HUES6 (cell line): ENCODE data around the gene UBB.

Source experiments
- H3K27ac ChIP-seq: 2 replicates; pipeline ENCODE4 v1.7.0; 2013; ENCODE audit warnings: low read depth, mild to moderate bottlenecking, low read length, inconsistent platforms
- H3K27me3 ChIP-seq: 2 replicates; pipeline ENCODE4 v1.6.1; 2013; ENCODE audit warnings: low read length; ENCODE audit not compliant: control insufficient read depth, insufficient read depth
- H3K36me3 ChIP-seq: 2 replicates; pipeline ENCODE4 v1.6.1; 2013; ENCODE audit warnings: low read length; ENCODE audit not compliant: control insufficient read depth, insufficient read depth
- H3K4me1 ChIP-seq: 2 replicates; pipeline ENCODE4 v1.6.1; 2013; ENCODE audit warnings: low read length; ENCODE audit not compliant: control insufficient read depth, insufficient read depth
- H3K4me3 ChIP-seq: 2 replicates; pipeline ENCODE4 v1.5.1; 2013; ENCODE audit warnings: low read depth, low read length
- H3K9ac ChIP-seq: one replicate; pipeline ENCODE4 v1.6.1; 2013; ENCODE audit warnings: mild to moderate bottlenecking, low read length
- H3K9me3 ChIP-seq: 2 replicates; pipeline ENCODE4 v1.6.1; 2013; ENCODE audit warnings: low read depth, low read length; ENCODE audit not compliant: control insufficient read depth, insufficient read depth

UBB gene

DNA sequence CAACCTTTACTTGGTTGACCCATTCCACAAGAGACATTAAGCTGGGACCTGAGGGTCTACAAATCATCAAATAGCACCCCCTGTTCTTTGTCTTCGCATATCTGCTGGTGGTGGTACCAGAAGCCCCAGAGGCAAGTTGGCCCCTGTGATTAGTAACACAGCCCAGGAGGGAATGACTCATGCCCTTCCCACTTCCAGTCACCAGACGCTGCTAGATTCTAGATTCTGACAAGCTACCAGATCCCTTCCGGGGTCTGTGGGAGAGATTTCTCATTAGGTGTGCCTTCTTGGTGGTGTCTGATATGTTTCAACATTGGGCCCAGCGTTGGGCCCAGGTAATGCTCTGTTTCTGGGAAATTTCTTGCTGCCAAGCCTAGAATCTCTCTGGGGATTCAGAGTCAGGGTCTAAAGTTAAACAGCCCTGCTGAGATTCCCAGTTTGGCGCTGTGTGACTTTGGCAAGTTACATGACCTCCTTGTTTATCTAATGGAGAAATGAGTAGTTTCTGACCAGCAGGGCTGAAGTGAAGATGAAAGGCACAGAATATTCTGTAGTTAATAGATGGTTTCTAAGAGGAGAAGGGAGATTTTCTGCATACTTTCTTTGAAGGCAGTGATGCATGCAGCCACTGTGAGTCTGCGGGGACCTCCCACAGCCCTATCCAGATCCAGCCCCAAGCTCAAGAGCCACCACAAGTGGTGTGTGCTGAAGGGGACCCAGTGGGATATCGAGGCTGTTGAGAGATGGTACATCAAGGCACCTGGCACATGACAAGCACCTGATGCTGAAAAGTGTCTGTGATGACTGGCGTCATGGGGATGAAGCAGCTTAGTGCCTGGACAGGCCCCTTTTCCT, 38.4 kb downstream of the UBB start:
- peaks cover 37% of the 10 kb centered on the region for H3K4me1 ChIP-seq
- H3K9ac ChIP-seq: peak overlapping the region; percentile 23
- H3K36me3 ChIP-seq: no peaks in the 10 kb centered on the region
- H3K9me3 ChIP-seq: no peaks in the 10 kb centered on the region
- peak overlapping the region; percentile 16; the same call in 1 of the 2 replicates for H3K27ac ChIP-seq
- H3K27me3 ChIP-seq: no peaks in the 10 kb centered on the region
- no peak overlapping the region for H3K4me3 ChIP-seq

DNA sequence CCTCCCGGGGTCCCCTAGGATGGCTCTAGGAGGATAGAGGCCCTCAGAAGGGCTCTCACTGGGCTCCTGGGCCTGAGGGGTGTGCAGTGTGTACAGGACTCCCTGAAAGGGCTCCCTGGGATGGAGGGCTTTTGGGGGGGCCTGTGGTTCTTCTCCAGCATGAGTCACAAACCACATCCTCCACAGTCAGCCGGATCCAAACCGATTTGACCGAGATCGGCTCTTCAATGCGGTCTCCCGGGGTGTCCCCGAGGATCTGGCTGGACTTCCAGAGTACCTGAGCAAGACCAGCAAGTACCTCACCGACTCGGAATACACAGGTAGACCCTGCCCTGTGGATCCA, 39.0 kb downstream of the UBB start:
- Histone ChIP-seq H3K9ac (no peak overlapping the region), H3K27me3 (no peaks in the 10 kb centered on the region), H3K4me3 (no peak overlapping the region), H3K9me3 (no peaks in the 10 kb centered on the region), H3K4me1 (peaks cover 37% of the 10 kb centered on the region), H3K27ac (no peak overlapping the region; the same call in 1 of the 2 replicates), H3K36me3 (no peaks in the 10 kb centered on the region)

DNA sequence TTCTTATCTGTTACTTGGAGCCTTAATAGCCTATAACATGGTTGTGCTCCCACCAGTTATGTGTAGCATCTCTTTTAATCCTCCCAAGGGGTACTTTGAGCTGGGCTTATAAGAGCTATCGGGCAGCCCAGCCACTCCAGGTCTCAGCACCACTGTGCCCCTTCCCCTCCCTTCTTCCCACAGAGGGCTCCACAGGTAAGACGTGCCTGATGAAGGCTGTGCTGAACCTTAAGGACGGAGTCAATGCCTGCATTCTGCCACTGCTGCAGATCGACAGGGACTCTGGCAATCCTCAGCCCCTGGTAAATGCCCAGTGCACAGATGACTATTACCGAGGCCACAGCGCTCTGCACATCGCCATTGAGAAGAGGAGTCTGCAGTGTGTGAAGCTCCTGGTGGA, 41.5 kb downstream of the UBB start:
- H3K4me3 ChIP-seq: no peak overlapping the region
- no peak overlapping the region for H3K9ac ChIP-seq
- peaks cover 21% of the 10 kb centered on the region; the same call in 1 of the 2 replicates for H3K4me1 ChIP-seq
- no peak overlapping the region for H3K27ac ChIP-seq
- no peaks in the 10 kb centered on the region for H3K27me3 ChIP-seq
- no peaks in the 10 kb centered on the region for H3K9me3 ChIP-seq
- no peaks in the 10 kb centered on the region for H3K36me3 ChIP-seq

DNA sequence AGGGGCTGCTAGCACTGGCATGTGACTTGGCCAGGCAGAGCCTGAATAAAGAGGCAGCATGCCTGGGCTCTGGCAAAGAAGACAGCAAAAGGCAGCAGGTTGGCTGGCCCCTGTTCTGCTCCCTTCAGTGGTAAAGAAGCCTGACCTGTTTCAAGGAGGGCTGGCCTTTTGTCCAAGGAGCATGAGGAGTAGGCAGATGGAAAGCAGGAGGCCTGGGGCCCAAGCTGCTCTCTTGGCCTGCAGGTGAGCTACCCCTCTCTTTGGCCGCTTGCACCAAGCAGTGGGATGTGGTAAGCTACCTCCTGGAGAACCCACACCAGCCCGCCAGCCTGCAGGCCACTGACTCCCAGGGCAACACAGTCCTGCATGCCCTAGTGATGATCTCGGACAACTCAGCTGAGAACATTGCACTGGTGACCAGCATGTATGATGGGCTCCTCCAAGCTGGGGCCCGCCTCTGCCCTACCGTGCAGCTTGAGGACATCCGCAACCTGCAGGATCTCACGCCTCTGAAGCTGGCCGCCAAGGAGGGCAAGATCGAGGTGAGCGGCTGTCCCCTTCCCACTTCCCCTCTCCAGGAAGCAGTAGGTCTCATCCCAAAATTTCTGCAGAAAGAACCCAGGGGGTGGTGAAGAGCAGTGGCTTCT, 42.5 kb downstream of the UBB start:
- H3K36me3 ChIP-seq: no peaks in the 10 kb centered on the region
- no peak overlapping the region for H3K9ac ChIP-seq
- no peak overlapping the region for H3K27ac ChIP-seq
- H3K27me3 ChIP-seq: no peaks in the 10 kb centered on the region
- no peaks in the 10 kb centered on the region for H3K9me3 ChIP-seq
- peaks cover 17% of the 10 kb centered on the region; the same call in 1 of the 2 replicates for H3K4me1 ChIP-seq
- H3K4me3 ChIP-seq: no peak overlapping the region

DNA sequence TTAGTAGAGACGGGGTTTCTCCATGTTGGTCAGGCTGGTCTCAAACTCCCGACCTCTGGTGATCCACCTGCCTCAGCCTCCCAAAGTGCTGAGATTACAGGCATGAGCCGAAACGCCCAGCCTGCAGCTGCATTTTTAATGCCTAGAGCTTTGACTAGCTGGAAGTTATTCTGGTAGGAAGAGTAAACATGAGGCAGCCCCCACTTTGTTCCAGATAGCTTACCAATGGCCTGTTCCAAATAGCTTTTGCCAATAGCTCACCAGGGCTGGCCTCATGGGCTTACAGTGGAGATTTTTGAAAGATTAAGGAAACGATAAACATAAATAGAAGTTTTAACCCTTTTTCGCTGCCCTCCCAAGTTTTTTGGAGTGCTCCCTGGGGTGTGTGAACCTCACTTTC, 44.3 kb downstream of the UBB start:
- H3K9me3 ChIP-seq: no peaks in the 10 kb centered on the region

DNA sequence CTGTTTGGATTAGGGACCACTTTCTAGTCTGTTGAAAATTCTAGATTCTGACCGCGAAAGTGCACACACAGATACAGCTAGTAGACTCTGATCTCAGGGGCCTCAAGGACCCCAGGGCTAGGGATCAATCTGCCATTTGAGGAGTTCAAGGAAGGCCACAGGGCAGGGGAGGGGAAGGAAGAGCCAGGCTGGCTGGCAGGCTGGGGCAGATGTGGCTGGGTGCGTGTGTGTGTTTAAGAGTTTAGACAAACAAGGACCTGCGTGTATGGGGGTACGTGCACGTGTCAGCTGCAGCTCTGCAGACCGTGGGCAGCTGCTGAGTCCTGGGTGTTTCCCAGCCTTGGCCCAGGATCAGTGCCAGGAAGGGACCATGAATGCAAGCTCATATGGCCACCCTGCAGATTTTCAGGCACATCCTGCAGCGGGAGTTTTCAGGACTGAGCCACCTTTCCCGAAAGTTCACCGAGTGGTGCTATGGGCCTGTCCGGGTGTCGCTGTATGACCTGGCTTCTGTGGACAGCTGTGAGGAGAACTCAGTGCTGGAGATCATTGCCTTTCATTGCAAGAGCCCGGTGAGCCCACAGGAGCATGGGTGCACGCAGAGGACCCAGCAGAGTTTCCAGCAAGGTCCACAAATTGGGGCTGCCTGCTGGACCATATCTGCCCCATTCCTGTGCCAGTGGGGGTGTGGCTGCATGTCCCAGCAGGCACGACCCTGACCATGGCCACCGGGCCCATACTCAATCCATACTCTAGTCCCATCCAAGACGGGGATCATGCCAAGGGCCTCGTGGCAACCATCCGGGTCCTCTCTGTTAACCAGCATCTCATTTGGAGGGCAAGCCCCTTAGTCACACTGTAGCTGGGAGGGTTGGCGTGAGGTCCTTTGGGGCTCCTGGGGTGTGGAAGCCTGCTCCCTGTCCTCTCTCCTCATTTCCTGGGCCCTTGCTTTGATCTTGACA, 45.1 kb downstream of the UBB start:
- H3K4me3 ChIP-seq: no peak overlapping the region
- peaks cover 2% of the 10 kb centered on the region; the same call in 1 of the 2 replicates for H3K4me1 ChIP-seq
- H3K9ac ChIP-seq: no peak overlapping the region
- no peaks in the 10 kb centered on the region for H3K9me3 ChIP-seq
- no peak overlapping the region for H3K27ac ChIP-seq
- no peaks in the 10 kb centered on the region for H3K36me3 ChIP-seq
- H3K27me3 ChIP-seq: no peaks in the 10 kb centered on the region

More for the DNA sequence above, 44.3 kb downstream of the UBB start:
- Histone ChIP-seq H3K4me3 (no peak overlapping the region), H3K27ac (no peak overlapping the region), H3K4me1 (peaks cover 2% of the 10 kb centered on the region; the same call in 1 of the 2 replicates), H3K27me3 (no peaks in the 10 kb centered on the region), H3K36me3 (no peaks in the 10 kb centered on the region), H3K9ac (no peak overlapping the region)

DNA sequence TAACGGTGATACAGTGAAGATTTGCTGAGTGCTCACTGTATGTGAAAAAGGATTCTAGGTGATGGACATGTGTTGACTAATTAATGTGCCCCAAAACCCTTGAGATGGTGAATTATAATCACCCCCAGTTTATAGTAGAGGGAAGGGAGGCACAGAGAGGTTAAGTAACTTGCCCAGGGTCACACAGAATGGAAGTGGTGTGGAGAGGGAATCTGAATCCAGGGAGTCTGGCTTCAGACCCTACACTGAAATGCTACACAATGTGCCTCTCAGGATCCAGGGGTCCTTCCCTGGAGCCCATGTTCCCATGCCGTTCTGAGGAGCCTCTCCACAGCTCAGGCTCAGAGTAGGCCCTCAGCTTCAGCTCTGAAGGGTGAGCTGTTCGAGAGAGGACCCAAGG, 46.1 kb downstream of the UBB start:
- no peak overlapping the region for H3K27ac ChIP-seq
- H3K9ac ChIP-seq: no peak overlapping the region
- no peak overlapping the region for H3K4me3 ChIP-seq
- no peaks in the 10 kb centered on the region for H3K36me3 ChIP-seq
- H3K9me3 ChIP-seq: no peaks in the 10 kb centered on the region
- no peaks in the 10 kb centered on the region for H3K27me3 ChIP-seq
- peaks cover 2% of the 10 kb centered on the region; the same call in 1 of the 2 replicates for H3K4me1 ChIP-seq

DNA sequence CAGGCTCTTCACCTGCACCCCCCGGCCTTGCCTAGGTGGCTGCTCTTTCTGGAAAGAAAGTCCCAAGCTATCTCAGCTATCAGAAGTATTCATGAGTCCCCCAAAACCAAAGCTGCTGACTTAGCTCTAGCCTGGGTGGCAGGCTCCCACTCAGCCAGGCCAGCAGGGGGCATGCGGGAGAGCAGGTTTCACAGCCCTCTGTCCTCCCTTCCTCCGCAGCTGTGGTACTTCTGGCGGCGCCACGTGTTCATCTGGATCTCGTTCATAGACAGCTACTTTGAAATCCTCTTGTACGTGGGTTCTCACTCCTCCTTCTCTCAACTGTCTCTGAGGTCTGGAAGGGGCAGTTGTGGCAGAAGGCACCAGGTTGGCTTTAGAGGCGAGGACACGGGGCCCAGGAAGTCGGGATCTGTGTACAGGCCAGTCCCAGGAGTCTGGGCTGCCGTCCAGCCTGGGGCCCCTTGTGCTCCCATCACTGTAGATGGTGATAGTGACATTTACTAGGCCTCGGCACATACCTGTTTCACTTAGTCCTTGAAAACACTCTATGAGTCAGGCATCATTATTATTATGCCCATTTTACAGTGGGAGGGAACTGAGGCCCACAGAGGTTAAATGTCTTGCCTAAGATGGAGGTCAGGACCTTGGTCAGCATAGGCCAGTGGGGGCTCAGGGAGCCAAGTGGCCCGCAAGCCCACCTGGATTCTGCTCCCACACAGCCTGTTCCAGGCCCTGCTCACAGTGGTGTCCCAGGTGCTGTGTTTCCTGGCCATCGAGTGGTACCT, 47.4 kb downstream of the UBB start:
- no peaks in the 10 kb centered on the region for H3K9me3 ChIP-seq
- no peak overlapping the region for H3K4me3 ChIP-seq
- no peaks in the 10 kb centered on the region for H3K36me3 ChIP-seq
- H3K4me1 ChIP-seq: peaks cover 2% of the 10 kb centered on the region; the same call in 1 of the 2 replicates
- H3K27me3 ChIP-seq: no peaks in the 10 kb centered on the region
- H3K9ac ChIP-seq: no peak overlapping the region
- H3K27ac ChIP-seq: no peak overlapping the region

DNA sequence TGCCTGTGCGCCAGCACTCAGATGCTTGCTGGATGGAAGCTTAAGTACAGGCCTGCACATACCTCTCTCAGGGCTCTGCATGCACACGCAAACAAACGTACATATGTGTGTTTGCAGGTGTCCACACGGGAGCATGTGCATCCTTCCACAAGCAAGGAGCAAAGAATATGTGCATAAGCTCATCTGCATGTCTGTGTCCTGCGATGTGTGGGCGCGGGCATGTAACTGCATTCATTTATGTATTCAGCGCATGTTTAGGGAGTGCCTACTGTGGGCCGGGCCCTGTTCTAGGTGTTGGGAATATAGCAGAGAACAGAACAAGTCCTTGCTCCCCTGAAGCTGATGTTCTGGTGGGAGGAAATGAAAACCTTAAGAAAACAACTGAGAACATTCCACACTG, 48.2 kb downstream of the UBB start:
- Histone ChIP-seq H3K27me3 (no peaks in the 10 kb centered on the region), H3K4me1 (peaks cover 2% of the 10 kb centered on the region; the same call in 1 of the 2 replicates), H3K9me3 (no peaks in the 10 kb centered on the region), H3K4me3 (no peak overlapping the region), H3K36me3 (no peaks in the 10 kb centered on the region), H3K9ac (no peak overlapping the region), H3K27ac (no peak overlapping the region)

DNA sequence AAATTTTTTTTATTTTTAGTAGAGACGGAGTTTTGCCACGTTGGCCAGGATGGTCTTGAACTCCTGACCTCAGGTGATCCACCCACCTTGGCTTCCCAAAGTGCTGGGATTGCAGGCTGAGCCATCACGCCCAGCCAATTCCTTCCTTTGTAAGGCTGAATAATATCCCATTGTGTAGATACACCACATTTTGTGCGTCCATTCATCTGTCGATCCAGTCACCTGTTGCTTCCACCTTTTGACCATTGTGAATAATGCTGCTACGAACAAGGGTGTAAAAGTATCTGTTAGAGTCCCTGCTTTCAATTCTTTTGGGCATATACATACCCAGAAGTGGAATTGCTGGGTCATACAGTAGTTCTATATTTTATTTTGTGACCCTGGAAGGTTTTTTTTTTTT, 49.8 kb downstream of the UBB start:
- Histone ChIP-seq H3K9ac (no peak overlapping the region), H3K27ac (no peak overlapping the region), H3K4me3 (no peak overlapping the region), H3K27me3 (no peaks in the 10 kb centered on the region), H3K4me1 (peaks cover 8% of the 10 kb centered on the region; the same call in 1 of the 2 replicates), H3K9me3 (no peaks in the 10 kb centered on the region), H3K36me3 (no peaks in the 10 kb centered on the region)
